ENCODE data around the gene GPR148. TPM values are rescaled to one million over a fixed set of nuclear protein-coding genes. Genes with fewer than 3 reads are reported as not detected.

Gene GPR148
- total and polyA plus RNA-seq, 2 of the 8 experiments (the other 6 are each of a cell fraction or from before 2014, with no cell fraction given), result 0.05 TPM; not detected in 1

DNA sequence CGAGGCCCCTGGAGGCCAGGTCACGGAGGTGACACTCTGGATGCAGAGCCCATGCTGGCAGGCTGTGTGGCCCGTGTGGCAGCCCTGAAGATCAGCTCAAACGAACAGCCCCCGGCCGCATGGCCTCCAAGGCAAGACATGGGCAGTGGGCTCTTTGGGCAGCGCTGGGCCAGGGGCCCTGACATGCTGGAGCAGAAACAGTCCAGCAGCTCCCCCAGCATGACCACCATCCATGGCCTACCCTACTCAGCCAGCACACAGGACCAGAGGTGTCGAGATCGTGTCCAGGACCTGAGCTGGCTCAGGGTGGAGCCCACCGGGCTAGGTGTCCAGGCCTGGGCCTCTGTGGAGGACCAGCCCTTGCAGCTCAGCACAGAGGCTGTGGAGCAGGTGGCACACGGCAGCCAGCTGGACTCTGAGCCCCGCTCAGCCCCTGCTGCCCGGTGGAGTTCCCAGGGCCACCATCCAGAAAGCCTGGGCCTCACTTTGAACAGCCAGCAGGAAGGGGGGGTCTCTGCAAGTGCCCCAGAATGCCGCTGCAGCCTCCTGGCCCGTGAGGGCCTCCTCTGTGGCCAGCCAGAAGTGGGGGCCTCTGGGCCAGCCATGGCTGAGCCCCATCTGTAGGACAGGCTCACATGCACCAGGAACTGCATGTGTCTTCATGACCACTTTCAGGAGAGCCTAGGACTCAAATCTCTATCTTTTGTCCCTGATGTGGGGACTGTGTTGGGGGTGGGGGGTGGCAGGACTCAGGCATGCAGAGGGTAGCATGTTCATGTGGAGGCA, 35.4 kb downstream of the GPR148 start (continued):
- TF ChIP-seq, protein P1, sequence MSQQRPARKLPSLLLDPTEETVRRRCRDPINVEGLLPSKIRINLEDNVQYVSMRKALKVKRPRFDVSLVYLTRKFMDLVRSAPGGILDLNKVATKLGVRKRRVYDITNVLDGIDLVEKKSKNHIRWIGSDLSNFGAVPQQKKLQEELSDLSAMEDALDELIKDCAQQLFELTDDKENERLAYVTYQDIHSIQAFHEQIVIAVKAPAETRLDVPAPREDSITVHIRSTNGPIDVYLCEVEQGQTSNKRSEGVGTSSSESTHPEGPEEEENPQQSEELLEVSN (IDR thresholded peaks at IDR 0.05), result no peak
- no peak for TF ChIP-seq GTF2F1 (IDR thresholded peaks at IDR 0.05; ENCODE audit: borderline replicate concordance, low read depth, low read length)
- TF ChIP-seq CHD1 (IDR thresholded peaks at IDR 0.05; ENCODE audit: low read depth, low read length), result no peak
- no peak for TF ChIP-seq TCF12 (IDR thresholded peaks at IDR 0.05; ENCODE audit: low read depth, low read length)
- no peak for TF ChIP-seq SUZ12 (IDR thresholded peaks at IDR 0.05; ENCODE audit: low read length)
- no peak for TF ChIP-seq HDAC6 (IDR thresholded peaks at IDR 0.05; ENCODE audit: low read depth, low read length)
- no peak for TF ChIP-seq TAF1 (IDR thresholded peaks at IDR 0.05; ENCODE audit: low read depth, low read length)
- no peak for TF ChIP-seq NRF1 (IDR thresholded peaks at IDR 0.05; ENCODE audit: low read depth, low read length)

Measured in H1 (cell line).